OCI-LY1 (cell line): ENCODE results near the gene DRC7.
"Not testable (repeated sequence)": the region's sequence is repeated elsewhere in the genome, so short reads cannot be mapped to it uniquely, and the experiment has no call there.

Experiments used
- H2AFZ ChIP-seq: fragments of 200-600 bp; sonication (generic), shearing (Covaris generic); 2 replicates; pipeline ENCODE4 v1.6.0; 2014; ENCODE audit warnings: antibody characterized with exemption, mild to moderate bottlenecking, low read length
- H3F3A ChIP-seq: fragments of 200-600 bp; sonication (generic), shearing (Covaris generic); 2 replicates; pipeline ENCODE4 v1.6.0; 2014; ENCODE audit warnings: mild to moderate bottlenecking, antibody characterized with exemption, low read length, moderate library complexity; ENCODE audit not compliant: insufficient read depth
- H3K27ac ChIP-seq: fragments of 200-600 bp; sonication (generic); 2 replicates; pipeline ENCODE4 v1.5.1; 2014; ENCODE audit warnings: low read length, mixed run types, mild to moderate bottlenecking, low read depth; ENCODE audit not compliant: poor library complexity, severe bottlenecking
- H3K27me3 ChIP-seq: fragments of 200-600 bp; sonication (generic); 2 replicates; pipeline ENCODE4 v1.6.0; 2014; ENCODE audit warnings: antibody characterized with exemption, mild to moderate bottlenecking, low read length, moderate library complexity; ENCODE audit not compliant: insufficient read depth
- H3K36me3 ChIP-seq: fragments of 200-600 bp; sonication (generic); 2 replicates; pipeline ENCODE4 v1.6.1; 2014; ENCODE audit warnings: mild to moderate bottlenecking, antibody characterized with exemption, low read length, moderate library complexity, mixed read lengths; ENCODE audit not compliant: insufficient read depth
- H3K4me1 ChIP-seq: fragments of 200-600 bp; sonication (generic); 2 replicates; pipeline ENCODE4 v1.5.1; 2014; ENCODE audit warnings: mild to moderate bottlenecking, low read length, moderate library complexity; ENCODE audit not compliant: insufficient read depth, severe bottlenecking
- H3K4me2 ChIP-seq: fragments of 200-600 bp; sonication (generic), shearing (Covaris generic); 2 replicates; pipeline ENCODE4 v1.6.1; 2014; ENCODE audit warnings: low read length
- H3K4me3 ChIP-seq: fragments of 200-600 bp; sonication (generic); 2 replicates; pipeline ENCODE4 v1.5.1; 2014; ENCODE audit warnings: low read length, low read depth, mild to moderate bottlenecking, mixed read lengths; ENCODE audit not compliant: poor library complexity, severe bottlenecking
- H3K79me2 ChIP-seq: fragments of 200-600 bp; shearing (Covaris generic); 2 replicates; pipeline ENCODE4 v1.6.1; 2016; ENCODE audit warnings: mixed run types, low read length, mixed read lengths; ENCODE audit not compliant: insufficient read depth
- H3K9ac ChIP-seq: fragments of 200-600 bp; sonication (generic), shearing (Covaris generic); 2 replicates; pipeline ENCODE4 v1.6.1; 2014; ENCODE audit warnings: mild to moderate bottlenecking, low read length, mixed read lengths
- H3K9me2 ChIP-seq: fragments of 200-600 bp; sonication (generic), shearing (Covaris generic); 2 replicates; pipeline ENCODE4 v1.6.1; 2014; ENCODE audit warnings: low read depth, mild to moderate bottlenecking, low read length, mixed read lengths
- H3K9me3 ChIP-seq: fragments of 200-600 bp; shearing (Covaris generic); 2 replicates; pipeline ENCODE4 v1.6.1; 2014; ENCODE audit warnings: low read length, mixed read lengths
- H4K20me1 ChIP-seq: fragments of 200-600 bp; sonication (generic), shearing (Covaris generic); 2 replicates; pipeline ENCODE4 v1.6.0; 2016; ENCODE audit warnings: mild to moderate bottlenecking, low read length; ENCODE audit not compliant: insufficient read depth
- EZH2 ChIP-seq: fragments of 200-600 bp; sonication (generic), shearing (Covaris generic); IDR thresholded peaks from 2 replicates; pipeline ENCODE4 v1.8.0; 2017; ENCODE audit warnings: borderline replicate concordance, mixed run types, mild to moderate bottlenecking, antibody characterized with exemption, low read length, moderate library complexity, mixed read lengths
- TF ChIP-seq, protein P1 (sequence below): fragments of 200-600 bp; sonication (generic), shearing (Covaris generic); IDR thresholded peaks from 2 replicates; pipeline ENCODE4 v1.5.1; 2017; ENCODE audit warnings: mild to moderate bottlenecking, antibody characterized with exemption, low read length, moderate library complexity, mixed read lengths

DRC7 gene

DNA sequence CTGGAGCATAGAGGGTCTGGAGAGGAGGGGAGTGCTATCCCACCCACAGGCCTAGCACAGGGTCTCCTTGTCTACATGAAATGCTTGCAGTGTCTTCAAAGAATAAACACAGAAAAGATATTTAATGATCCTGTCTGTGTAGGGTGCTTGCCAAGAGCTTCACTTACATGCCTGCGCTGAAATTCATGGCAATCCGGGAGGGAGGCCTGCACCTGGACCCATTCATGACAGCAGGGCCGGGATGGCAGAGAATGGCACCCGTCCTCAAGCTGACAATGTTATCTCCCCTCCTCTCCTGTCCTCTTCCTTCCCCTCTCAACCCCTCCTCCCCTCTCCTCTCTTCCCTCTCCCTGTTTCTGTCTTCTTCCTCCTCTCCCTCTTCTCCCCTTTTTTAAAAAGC lies 24.4 kb upstream of the DRC7 start:
- TF ChIP-seq, protein P1, sequence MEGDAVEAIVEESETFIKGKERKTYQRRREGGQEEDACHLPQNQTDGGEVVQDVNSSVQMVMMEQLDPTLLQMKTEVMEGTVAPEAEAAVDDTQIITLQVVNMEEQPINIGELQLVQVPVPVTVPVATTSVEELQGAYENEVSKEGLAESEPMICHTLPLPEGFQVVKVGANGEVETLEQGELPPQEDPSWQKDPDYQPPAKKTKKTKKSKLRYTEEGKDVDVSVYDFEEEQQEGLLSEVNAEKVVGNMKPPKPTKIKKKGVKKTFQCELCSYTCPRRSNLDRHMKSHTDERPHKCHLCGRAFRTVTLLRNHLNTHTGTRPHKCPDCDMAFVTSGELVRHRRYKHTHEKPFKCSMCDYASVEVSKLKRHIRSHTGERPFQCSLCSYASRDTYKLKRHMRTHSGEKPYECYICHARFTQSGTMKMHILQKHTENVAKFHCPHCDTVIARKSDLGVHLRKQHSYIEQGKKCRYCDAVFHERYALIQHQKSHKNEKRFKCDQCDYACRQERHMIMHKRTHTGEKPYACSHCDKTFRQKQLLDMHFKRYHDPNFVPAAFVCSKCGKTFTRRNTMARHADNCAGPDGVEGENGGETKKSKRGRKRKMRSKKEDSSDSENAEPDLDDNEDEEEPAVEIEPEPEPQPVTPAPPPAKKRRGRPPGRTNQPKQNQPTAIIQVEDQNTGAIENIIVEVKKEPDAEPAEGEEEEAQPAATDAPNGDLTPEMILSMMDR = no peak
- TF ChIP-seq EZH2 = no peak
- H3K9ac ChIP-seq = no peak overlapping the region
- H4K20me1 ChIP-seq = no peaks in the 10 kb centered on the region
- no peaks in the 10 kb centered on the region for H3K27me3 ChIP-seq
- H3K9me3 ChIP-seq = no peaks in the 10 kb centered on the region
- H3K4me3 ChIP-seq = no peak overlapping the region
- H3K36me3 ChIP-seq = no peaks in the 10 kb centered on the region
- H3K27ac ChIP-seq = no peak overlapping the region
- no peaks in the 10 kb centered on the region for H3K79me2 ChIP-seq
- no peak overlapping the region for H2AFZ ChIP-seq
- no peaks in the 10 kb centered on the region for H3K4me1 ChIP-seq
- H3F3A ChIP-seq = no peaks in the 10 kb centered on the region
- no peak overlapping the region for H3K4me2 ChIP-seq
- H3K9me2 ChIP-seq = no peaks in the 10 kb centered on the region

DNA sequence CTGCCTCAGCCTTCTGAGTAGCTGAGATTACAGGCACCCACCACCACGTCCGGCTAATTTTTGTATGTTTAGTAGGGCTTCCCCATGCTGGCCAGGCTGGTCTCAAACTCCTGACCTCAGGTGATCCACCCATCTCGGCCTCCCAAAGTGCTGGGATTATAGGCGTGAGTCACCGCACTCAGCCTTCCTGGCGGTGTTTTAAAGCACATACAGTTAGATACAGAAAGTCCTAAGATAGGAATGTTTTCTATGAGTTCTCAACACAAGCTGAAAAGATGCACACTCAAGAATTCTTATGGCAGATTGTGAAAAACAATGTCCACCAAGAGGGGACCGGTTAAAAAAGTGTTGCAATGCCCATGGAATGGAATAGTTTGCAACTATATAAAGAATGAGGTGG lies 23.2 kb upstream of the DRC7 start:
- not testable (repeated sequence) for H2AFZ ChIP-seq, H4K20me1 ChIP-seq, H3K4me1 ChIP-seq, H3K9ac ChIP-seq, H3K36me3 ChIP-seq, H3K9me2 ChIP-seq, H3K27me3 ChIP-seq, H3K79me2 ChIP-seq, H3K4me3 ChIP-seq, H3K4me2 ChIP-seq, H3K27ac ChIP-seq, H3F3A ChIP-seq, H3K9me3 ChIP-seq

DNA sequence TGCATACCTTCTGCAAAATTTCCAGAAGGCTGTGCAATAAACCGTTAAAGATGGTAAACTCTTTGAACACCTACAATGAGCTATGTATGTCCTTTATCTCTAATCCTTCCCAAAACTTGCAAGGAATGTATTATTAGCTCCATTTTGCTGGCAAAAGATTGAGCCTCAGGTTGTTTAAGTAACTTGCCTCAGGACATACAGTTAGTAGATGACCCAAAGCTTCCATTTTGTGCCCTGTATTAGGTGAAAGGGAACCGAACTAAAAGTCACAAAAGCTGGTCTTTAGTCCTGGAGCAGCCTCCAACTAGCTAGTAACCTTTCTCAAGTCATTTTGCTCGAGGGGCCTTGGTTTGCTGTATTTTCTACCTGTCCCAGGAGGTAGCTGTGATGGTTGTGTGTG lies 22.2 kb upstream of the DRC7 start:
- Histone ChIP-seq H3K4me2 (no peak overlapping the region), H4K20me1 (no peaks in the 10 kb centered on the region), H3K36me3 (no peaks in the 10 kb centered on the region), H3K9ac (no peak overlapping the region), H3K27ac (no peak overlapping the region), H3K9me2 (no peaks in the 10 kb centered on the region), H3F3A (no peaks in the 10 kb centered on the region), H3K27me3 (no peaks in the 10 kb centered on the region), H3K4me3 (no peak overlapping the region), H3K9me3 (no peaks in the 10 kb centered on the region), H3K4me1 (no peaks in the 10 kb centered on the region), H3K79me2 (no peaks in the 10 kb centered on the region), H2AFZ (no peak overlapping the region)
- no peak for TF ChIP-seq EZH2
- TF ChIP-seq, protein P1 = no peak

DNA sequence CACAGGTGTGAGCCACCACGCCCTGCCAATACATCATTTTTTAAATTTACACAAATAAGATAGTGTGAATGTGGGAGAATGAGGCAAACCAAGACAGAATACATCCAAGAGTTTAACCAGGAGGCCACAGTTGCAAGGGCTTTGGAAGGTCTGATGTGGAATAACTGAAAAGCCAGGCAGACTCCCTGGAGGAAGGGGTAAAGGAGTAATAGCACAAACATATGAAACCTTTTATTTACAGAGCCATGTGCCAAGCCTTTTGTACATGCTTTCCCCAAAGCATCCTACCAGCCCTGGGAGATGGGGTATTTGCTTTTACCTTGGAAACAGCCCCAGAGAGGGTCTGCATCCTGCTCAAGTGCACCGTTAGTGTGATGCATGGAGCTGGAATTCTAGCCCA lies 21.8 kb upstream of the DRC7 start:
- no peaks in the 10 kb centered on the region for H3K36me3 ChIP-seq
- no peak overlapping the region for H2AFZ ChIP-seq
- no peak overlapping the region for H3K9ac ChIP-seq
- H3K79me2 ChIP-seq = no peaks in the 10 kb centered on the region
- TF ChIP-seq, protein P1 = no peak
- TF ChIP-seq EZH2 = no peak
- H3K4me1 ChIP-seq = no peaks in the 10 kb centered on the region
- H3K9me2 ChIP-seq = no peaks in the 10 kb centered on the region
- no peak overlapping the region for H3K4me3 ChIP-seq
- H3K4me2 ChIP-seq = no peak overlapping the region
- no peaks in the 10 kb centered on the region for H3K27me3 ChIP-seq
- no peaks in the 10 kb centered on the region for H3F3A ChIP-seq
- H3K27ac ChIP-seq = no peak overlapping the region
- H4K20me1 ChIP-seq = no peaks in the 10 kb centered on the region
- H3K9me3 ChIP-seq = no peaks in the 10 kb centered on the region
